ENCODE measurements around the gene ZBTB17. TPM values are rescaled to one million over a fixed set of nuclear protein-coding genes. Genes with fewer than 3 reads are reported as not detected.

The ZBTB17 gene
- total and polyA plus RNA-seq, 9 donors: 3.7 to 45.7 (median 29.8) TPM

GRCh38 chr1:16020325-16020724, 44.4 kb upstream of the ZBTB17 start:
- no peak for TF ChIP-seq EP300 (IDR thresholded peaks at IDR 0.05)
- TF ChIP-seq CTCF (IDR thresholded peaks at IDR 0.05): no peak
- TF ChIP-seq POLR2A (IDR thresholded peaks at IDR 0.05): no peak
- DNase-seq: peak in 3 of 5 donors; percentile 28 to 50 (median 45)
- WGBS, 3 donors: 66 to 76% (median 72%) methylated on average over 6 of the region's 6 CpGs
- Histone ChIP-seq H3K27me3 (no peaks in the 10 kb centered on the region), H3K36me3 (no peaks in the 10 kb centered on the region), H3K9me3 (no peaks in the 10 kb centered on the region), H3K4me3 (no peak overlapping the region), H3K27ac (peak overlapping the region; percentile 94 to 98), H3K4me1 (ENCODE audit: insufficient read depth) (peaks cover 22% of the 10 kb centered on the region)
- intact Hi-C loops (cut with DNase I): no loop called here

GRCh38 chr1:16019644-16020277, 43.9 kb upstream of the ZBTB17 start:
- intact Hi-C loops (cut with DNase I): no loop called here
- no peaks in the 10 kb centered on the region for H3K27me3 ChIP-seq
- peaks cover 24% of the 10 kb centered on the region for H3K4me1 ChIP-seq (ENCODE audit: insufficient read depth)
- H3K27ac ChIP-seq: peak overlapping the region; percentile 94 to 98
- H3K4me3 ChIP-seq: no peak overlapping the region
- no peak for TF ChIP-seq CTCF (IDR thresholded peaks at IDR 0.05)
- no peak for TF ChIP-seq EP300 (IDR thresholded peaks at IDR 0.05)
- TF ChIP-seq POLR2A (IDR thresholded peaks at IDR 0.05): no peak
- H3K9me3 ChIP-seq: no peaks in the 10 kb centered on the region
- DNase-seq: peak in 3 of 5 donors; percentile 40 to 51 (median 43)
- WGBS, 3 donors: 70 to 73% (median 73%) methylated on average over 9 of the region's 9 CpGs
- no peaks in the 10 kb centered on the region for H3K36me3 ChIP-seq

- 65 to 77% (median 75%) methylated on average over 22 to 23 of the region's 23 CpGs for WGBS, 3 donors
- no peaks in the 10 kb centered on the region for H3K9me3 ChIP-seq
- TF ChIP-seq EP300 (IDR thresholded peaks at IDR 0.05): no peak
- TF ChIP-seq POLR2A (IDR thresholded peaks at IDR 0.05): peak; percentile 13
- no peak for TF ChIP-seq CTCF (IDR thresholded peaks at IDR 0.05)
- no peaks in the 10 kb centered on the region for H3K36me3 ChIP-seq
- intact Hi-C loops (cut with DNase I): no loop called here
- H3K4me3 ChIP-seq: no peak overlapping the region
- H3K27me3 ChIP-seq: no peaks in the 10 kb centered on the region
- H3K27ac ChIP-seq: peak overlapping the region; percentile 94 to 98
- DNase-seq: peak in 3 of 5 donors; percentile 31 to 52 (median 47)
- H3K4me1 ChIP-seq (ENCODE audit: insufficient read depth): peaks cover 24% of the 10 kb centered on the region
Measured at GRCh38 chr1:16018749-16019643, 43.1 kb upstream of the ZBTB17 start.

- Histone ChIP-seq H3K4me1 (ENCODE audit: insufficient read depth) (peaks cover 28% of the 10 kb centered on the region), H3K36me3 (no peaks in the 10 kb centered on the region), H3K27me3 (no peaks in the 10 kb centered on the region), H3K27ac (peak overlapping the region; percentile 94 to 98), H3K9me3 (no peaks in the 10 kb centered on the region), H3K4me3 (no peak overlapping the region)
- peak in 1 of 5 donors; percentile 42 for DNase-seq
- no peak for TF ChIP-seq CTCF (IDR thresholded peaks at IDR 0.05)
- WGBS, 3 donors: 24 to 27% (median 25%) methylated on average over 4 of the region's 4 CpGs
- intact Hi-C loops (cut with DNase I): no loop called here
Measured at GRCh38 chr1:16018308-16018707, 42.4 kb upstream of the ZBTB17 start.
